ENCODE measurements around the gene SPIRE2.
A peak's percentile ranks its signal among the peaks of the same experiment; 100 is the strongest.
"Not testable (repeated sequence)": the region's sequence is repeated elsewhere in the genome, so short reads cannot be mapped to it uniquely, and the experiment has no call there.

The SPIRE2 gene

DNA sequence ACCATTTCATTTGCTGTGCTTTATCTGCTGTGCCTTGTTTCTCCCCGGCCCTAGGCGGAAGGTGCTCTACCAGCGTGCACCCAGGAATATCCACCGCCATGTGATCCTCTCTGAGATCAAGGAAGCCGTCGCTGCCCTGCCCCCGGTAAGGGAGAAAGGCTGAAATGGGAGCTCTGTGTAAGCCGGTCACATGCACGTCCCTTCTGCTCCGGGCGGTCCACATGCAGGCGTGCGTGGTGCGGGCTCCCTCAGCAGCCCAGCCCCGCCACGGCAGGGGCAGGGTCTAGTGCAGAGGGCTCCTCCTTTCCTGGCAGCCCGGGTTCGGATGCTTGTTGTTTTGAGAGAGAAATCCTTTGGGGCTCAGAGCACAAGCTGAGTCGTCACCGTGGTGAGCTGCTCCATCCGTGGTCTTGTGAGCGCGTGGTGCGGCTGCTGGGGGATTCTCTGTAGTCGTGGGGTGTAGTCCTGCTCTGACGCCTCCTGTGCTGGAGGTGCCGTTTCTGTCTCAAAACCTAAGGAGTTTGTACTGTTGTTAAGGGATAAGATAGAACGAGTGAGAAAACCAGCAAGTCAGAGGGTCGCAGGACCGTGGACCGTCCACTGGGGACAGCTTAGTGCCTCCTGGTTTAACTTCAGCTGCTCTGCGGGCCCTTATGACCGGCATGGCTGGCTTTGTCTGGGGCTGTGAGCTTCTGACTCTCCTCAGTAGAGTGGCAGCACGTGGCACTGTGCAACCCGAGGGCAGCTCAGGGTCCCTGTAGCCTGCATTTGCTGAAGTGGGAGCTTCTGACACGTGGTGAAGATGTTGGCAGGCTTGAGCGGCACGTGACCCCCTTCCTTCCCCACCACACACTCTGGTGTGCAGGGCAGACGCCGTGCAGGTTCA, 78.1 kb downstream of the SPIRE2 start:
- Mint-ChIP-seq H3K27me3 (no peaks in the 10 kb centered on the region), H3K4me3 (no peak overlapping the region), H3K4me1 (ENCODE audit: low read depth in 2 of 2) (peaks cover 2 to 6% of the 10 kb centered on the region in 2 donors), H3K27ac (peak overlapping the region in 1 of 2 donors; percentile 65), H3K36me3 (ENCODE audit: insufficient read depth) (peaks cover 52% of the 10 kb centered on the region), H3K9me3 (no peaks in the 10 kb centered on the region)
- DNase-seq (no peak), ATAC-seq (replicated peaks) (peak; percentile 38)

GRCh38 chr16:89907055-89907814, 79.0 kb downstream of the SPIRE2 start:
- H3K36me3 Mint-ChIP-seq (ENCODE audit: insufficient read depth) = peaks cover 59% of the 10 kb centered on the region
- H3K4me1 Mint-ChIP-seq (ENCODE audit: low read depth in 2 of 2) = peaks cover 3 to 7% of the 10 kb centered on the region in 2 donors
- no peaks in the 10 kb centered on the region for H3K27me3 Mint-ChIP-seq
- no peaks in the 10 kb centered on the region for H3K9me3 Mint-ChIP-seq
- ATAC-seq (replicated peaks) = no peak
- H3K27ac Mint-ChIP-seq = no peak overlapping the region
- no peak overlapping the region for H3K4me3 Mint-ChIP-seq
- no peak for DNase-seq

- DNase-seq (no peak), ATAC-seq (replicated peaks) (no peak)
- Mint-ChIP-seq H3K4me1 (ENCODE audit: low read depth in 2 of 2) (peaks cover 6 to 7% of the 10 kb centered on the region in 2 donors), H3K27me3 (no peaks in the 10 kb centered on the region), H3K9me3 (no peaks in the 10 kb centered on the region), H3K4me3 (no peak overlapping the region), H3K27ac (peak overlapping the region in 1 of 2 donors; percentile 44), H3K36me3 (ENCODE audit: insufficient read depth) (peaks cover 54% of the 10 kb centered on the region)
Measured at GRCh38 chr16:89908236-89908635, 80.0 kb downstream of the SPIRE2 start.

- DNase-seq (peak; percentile 55 to 67 (median 63)), ATAC-seq (replicated peaks) (peak; percentile 86)
- no peaks in the 10 kb centered on the region for H3K9me3 Mint-ChIP-seq
- peaks cover 13% of the 10 kb centered on the region in 2 donors for H3K4me1 Mint-ChIP-seq (ENCODE audit: low read depth in 2 of 2)
- peak overlapping the region in 1 of 2 donors; percentile 13 for H3K27ac Mint-ChIP-seq
- H3K36me3 Mint-ChIP-seq (ENCODE audit: insufficient read depth) = peaks cover 37% of the 10 kb centered on the region
- H3K27me3 Mint-ChIP-seq = no peaks in the 10 kb centered on the region
- no peak overlapping the region for H3K4me3 Mint-ChIP-seq
Measured at GRCh38 chr16:89909777-89910716, 81.8 kb downstream of the SPIRE2 start.

DNA sequence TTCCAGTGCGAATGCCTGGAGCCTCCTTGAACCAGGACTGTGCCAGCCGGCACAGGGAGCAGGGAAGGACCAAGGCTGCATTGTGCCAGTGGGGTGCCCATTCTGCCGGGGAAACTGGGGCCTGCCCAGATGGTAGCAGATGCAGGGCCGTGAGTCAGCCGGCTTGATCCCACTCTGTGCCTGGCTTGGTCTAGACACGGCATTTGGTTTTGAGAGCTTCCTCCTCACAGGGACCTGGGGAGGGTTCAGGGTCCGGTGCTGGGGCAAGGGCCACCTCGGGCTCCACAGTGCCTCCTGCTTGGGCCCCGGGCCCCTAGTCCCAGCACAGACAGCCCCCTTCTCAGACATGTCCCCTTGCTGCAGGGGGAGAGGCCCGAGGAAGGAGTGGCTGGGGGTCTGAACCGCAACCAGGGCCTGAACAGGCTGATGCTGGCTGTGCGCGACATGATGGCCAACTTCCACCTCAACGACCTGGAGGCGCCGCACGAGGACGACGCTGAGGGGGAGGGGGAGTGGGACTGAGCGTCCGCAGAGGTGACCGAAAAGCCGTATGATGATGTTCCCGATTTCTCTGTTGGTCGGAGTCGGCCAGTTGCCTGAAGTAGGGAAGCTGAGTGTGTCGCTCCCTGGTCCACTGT, 82.6 kb downstream of the SPIRE2 start:
- ATAC-seq (replicated peaks) (no peak), DNase-seq (no peak)
- no peaks in the 10 kb centered on the region for H3K9me3 Mint-ChIP-seq
- H3K27me3 Mint-ChIP-seq = no peaks in the 10 kb centered on the region
- H3K4me3 Mint-ChIP-seq = no peak overlapping the region
- H3K27ac Mint-ChIP-seq = peak overlapping the region in 1 of 2 donors; percentile 13
- H3K36me3 Mint-ChIP-seq (ENCODE audit: insufficient read depth) = peaks cover 36% of the 10 kb centered on the region
- peaks cover 13 to 14% of the 10 kb centered on the region in 2 donors for H3K4me1 Mint-ChIP-seq (ENCODE audit: low read depth in 2 of 2)

- Mint-ChIP-seq H3K9me3 (no peaks in the 10 kb centered on the region), H3K36me3 (ENCODE audit: insufficient read depth) (peaks cover 33% of the 10 kb centered on the region), H3K4me3 (no peak overlapping the region), H3K27me3 (no peaks in the 10 kb centered on the region), H3K27ac (no peak overlapping the region), H3K4me1 (ENCODE audit: low read depth in 2 of 2) (peaks cover 13 to 14% of the 10 kb centered on the region in 2 donors)
- no peak for DNase-seq
- no peak for ATAC-seq (replicated peaks)
Measured at GRCh38 chr16:89911375-89911774, 83.1 kb downstream of the SPIRE2 start.

DNA sequence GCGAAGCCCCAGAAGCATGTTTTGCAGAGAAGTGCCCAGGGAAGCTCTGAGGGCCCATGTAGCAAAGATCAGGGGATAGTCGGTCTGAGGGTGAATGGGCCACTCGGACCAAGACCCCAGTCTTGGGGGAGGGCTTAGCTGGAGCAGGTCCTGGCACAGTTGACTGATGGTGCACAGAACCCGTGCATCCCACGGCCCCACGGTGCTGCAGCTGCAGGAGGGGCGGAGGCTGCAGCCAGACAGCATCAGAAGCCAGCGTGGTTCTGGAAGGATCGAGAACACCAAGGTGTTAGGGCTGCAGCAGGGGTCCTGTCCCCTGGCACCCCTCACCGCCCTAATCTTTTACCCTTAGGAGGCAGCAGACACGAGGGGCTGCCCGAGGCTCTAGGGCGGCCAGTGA, 83.9 kb downstream of the SPIRE2 start:
- H3K4me1 Mint-ChIP-seq (ENCODE audit: low read depth in 2 of 2) = peaks cover 13 to 14% of the 10 kb centered on the region in 2 donors
- DNase-seq (no peak), ATAC-seq (replicated peaks) (no peak)
- no peaks in the 10 kb centered on the region for H3K9me3 Mint-ChIP-seq
- H3K27me3 Mint-ChIP-seq = no peaks in the 10 kb centered on the region
- H3K27ac Mint-ChIP-seq = no peak overlapping the region
- peaks cover 33% of the 10 kb centered on the region for H3K36me3 Mint-ChIP-seq (ENCODE audit: insufficient read depth)
- no peak overlapping the region for H3K4me3 Mint-ChIP-seq

DNA sequence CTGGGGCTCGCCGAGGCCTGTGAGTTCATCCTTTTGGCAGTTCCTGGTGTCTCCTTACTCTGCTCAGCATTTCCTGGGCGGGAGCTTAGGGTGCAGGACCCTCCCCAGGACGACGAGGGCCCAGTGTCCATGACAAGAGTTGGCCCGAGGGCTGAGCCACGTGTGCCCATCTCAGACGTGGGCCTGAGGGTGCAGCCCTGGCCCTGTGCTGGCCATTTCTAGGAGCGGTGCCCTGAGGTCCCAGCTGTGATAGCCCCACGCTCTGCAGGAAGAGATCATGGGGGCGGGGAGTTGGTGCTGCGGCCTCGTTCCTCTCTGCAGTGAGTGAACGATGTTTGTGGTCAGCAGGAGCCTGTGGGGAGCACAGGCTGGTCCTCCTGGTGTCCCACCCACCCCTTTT, 84.4 kb downstream of the SPIRE2 start:
- peaks cover 33% of the 10 kb centered on the region for H3K36me3 Mint-ChIP-seq (ENCODE audit: insufficient read depth)
- DNase-seq (no peak), ATAC-seq (replicated peaks) (no peak)
- H3K4me1 Mint-ChIP-seq (ENCODE audit: low read depth in 2 of 2) = peaks cover 15 to 16% of the 10 kb centered on the region in 2 donors
- H3K4me3 Mint-ChIP-seq = no peak overlapping the region
- no peak overlapping the region for H3K27ac Mint-ChIP-seq
- H3K27me3 Mint-ChIP-seq = no peaks in the 10 kb centered on the region
- H3K9me3 Mint-ChIP-seq = no peaks in the 10 kb centered on the region

DNA sequence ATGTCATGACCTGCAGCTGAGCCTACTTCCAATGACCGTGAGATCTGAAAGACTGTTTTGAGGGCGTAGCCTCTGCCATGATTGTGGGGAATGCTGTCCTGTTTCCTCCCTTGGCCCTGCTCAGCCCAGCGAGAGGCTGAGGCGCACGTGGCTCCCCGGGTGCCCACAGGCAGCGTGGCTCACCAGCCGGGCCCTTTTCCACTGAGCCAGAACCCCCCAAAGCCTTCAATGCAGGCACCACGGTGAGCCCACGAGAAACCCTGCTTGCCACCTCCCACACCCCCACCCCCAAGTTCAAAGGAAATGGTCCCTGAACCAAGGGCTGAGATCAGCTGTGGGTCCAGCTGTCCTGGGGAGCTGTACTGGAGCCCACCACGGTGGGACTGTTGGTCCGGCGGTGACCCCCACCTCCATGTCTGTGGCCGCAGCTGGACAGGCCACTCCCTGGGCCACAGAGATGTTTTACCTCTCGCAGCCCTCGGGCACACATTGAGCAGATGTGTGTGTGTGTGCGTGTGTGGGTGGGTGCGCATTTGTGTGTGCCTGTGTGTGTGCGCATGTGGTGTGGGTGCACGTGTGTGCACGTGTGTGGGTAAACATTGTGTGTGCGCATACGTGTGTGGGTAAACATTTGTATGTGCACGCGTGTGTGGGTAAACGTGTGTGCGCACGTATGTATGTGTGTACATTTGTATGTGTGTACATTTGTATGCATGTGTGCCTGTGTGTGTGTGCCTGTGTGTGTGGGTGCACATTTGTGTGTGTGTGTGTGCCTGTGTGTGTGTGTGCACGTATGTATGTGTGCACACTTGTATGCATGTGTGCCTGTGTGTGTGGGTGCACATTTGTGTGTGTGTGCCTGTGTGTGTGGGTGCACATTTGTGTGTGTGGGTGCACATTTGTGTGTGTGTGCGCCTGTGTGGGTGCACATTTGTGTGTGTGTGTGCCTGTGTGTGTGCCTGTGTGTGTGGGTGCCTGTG, 85.4 kb downstream of the SPIRE2 start:
- Mint-ChIP-seq H3K4me3 (no peak overlapping the region), H3K9me3 (no peaks in the 10 kb centered on the region), H3K36me3 (ENCODE audit: insufficient read depth) (peaks cover 35% of the 10 kb centered on the region), H3K27ac (no peak overlapping the region), H3K4me1 (ENCODE audit: low read depth in 2 of 2) (peaks cover 21% of the 10 kb centered on the region in 2 donors), H3K27me3 (peaks cover 0 to 5% of the 10 kb centered on the region in 2 donors)
- ATAC-seq (replicated peaks) (no peak), DNase-seq (no peak)

DNA sequence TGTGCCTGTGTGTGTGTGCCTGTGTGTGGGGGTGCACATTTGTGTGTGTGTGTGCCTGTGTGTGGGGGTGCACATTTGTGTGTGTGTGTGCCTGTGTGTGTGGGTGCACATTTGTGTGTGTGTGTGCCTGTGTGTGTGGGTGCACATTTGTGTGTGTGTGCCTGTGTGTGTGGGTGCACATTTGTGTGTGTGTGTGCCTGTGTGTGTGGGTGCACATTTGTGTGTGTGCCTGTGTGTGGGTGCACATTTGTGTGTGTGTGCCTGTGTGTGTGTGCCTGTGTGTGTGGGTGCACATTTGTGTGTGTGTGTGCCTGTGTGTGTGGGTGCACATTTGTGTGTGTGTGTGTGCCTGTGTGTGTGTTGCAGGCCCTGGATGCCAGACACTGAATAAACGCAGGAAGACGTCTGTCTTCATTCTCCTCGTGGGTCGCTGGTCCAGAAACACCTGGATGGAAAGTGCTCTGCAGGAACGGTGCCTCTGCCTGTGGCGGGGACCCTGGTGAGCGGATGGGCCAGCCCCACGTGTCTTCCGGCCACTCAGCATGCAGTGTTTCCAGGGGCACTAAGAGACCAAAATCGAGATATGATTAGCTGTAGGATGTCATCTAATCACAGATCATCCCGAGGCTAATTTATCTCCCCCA, 86.5 kb downstream of the SPIRE2 start:
- not testable (repeated sequence) for ATAC-seq (replicated peaks); H3K27ac Mint-ChIP-seq
- peaks cover 27 to 28% of the 10 kb centered on the region in 2 donors for H3K4me1 Mint-ChIP-seq (ENCODE audit: low read depth in 2 of 2)

More for the DNA sequence above, 86.5 kb downstream of the SPIRE2 start:
- peaks cover 28% of the 10 kb centered on the region for H3K36me3 Mint-ChIP-seq (ENCODE audit: insufficient read depth)
- not testable (repeated sequence) for H3K9me3 Mint-ChIP-seq, DNase-seq, H3K4me3 Mint-ChIP-seq
- H3K27me3 Mint-ChIP-seq = peaks cover 3 to 16% of the 10 kb centered on the region in 2 donors

Measured in effector memory CD8-positive, alpha-beta T cell (primary cell).